C1 segment of cervical spinal cord (tissue), 14 donors: ENCODE measurements around the gene ANKS1B.
A peak's percentile ranks its signal among the peaks of the same experiment; 100 is the strongest.

Experiments
- DNase-seq, 14 donors: peaks; one replicate each; lab custom pipeline; 2025; lab: John Stamatoyannopoulos, UW

The ANKS1B gene

GRCh38 chr12:99875081-99875480, 109.7 kb downstream of the ANKS1B start:
- no peak for DNase-seq

- DNase-seq, result no peak
Measured at GRCh38 chr12:99870085-99870484, 114.7 kb downstream of the ANKS1B start.

DNA sequence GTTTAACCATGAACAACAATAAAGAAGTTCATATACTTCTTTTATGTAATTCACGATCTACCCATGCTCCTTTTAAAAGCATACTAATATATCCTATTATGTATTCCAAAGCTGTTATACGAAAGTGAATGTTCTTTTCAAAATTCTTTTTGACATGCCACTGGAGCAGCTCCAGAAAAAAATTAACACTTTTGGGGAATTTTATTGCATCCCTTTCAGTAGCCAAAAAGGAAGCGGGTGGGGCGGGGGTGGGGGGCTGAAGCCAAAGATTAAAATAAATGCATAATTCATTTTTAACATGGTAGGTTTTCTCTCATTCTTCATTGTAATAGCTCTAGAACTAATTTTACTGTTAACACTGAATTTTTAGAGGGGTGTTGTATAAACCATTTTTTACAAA, 123.0 kb downstream of the ANKS1B start:
- DNase-seq, result no peak

- DNase-seq, result no peak
Measured at GRCh38 chr12:99859126-99859525, 125.6 kb downstream of the ANKS1B start.

- no peak for DNase-seq
Measured at GRCh38 chr12:99852666-99853065, 132.1 kb downstream of the ANKS1B start.

GRCh38 chr12:99847936-99848335, 136.8 kb downstream of the ANKS1B start:
- DNase-seq, result no peak

DNA sequence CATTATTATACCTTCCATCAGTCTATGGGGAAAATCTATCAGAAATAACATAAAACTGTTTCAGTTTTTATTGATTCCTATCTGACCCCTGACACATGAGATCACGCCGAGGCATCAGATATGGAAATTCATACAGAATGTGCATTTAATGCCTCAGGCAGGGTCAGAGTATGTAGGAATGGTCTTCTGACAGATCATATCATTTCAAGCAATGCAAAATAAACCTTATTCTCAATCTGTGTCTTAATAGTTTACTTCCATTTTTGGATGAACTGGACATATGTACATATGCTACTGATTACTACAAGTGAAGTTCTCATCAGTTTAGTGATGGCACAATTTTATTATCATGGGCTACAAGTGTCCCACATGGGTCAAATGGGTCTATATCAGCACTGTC, 150.0 kb downstream of the ANKS1B start:
- no peak for DNase-seq

DNA sequence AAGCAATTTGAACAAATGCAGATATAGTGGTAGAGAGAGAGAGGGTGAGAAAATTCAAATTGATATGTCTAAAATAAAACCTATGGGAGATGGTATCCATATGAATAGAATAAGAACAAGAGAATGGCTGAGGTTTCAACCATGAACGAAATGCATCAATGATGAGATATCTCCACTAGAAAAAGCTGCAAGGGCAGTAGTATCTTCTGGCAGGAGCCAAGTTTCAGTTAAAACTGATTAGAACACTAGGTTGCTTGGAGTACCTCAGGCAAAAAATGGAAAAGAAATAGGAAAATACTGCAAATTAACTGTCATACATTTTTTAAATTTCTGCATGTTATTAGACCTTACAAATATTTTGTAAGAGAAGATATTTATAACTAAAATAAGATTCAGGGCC, 151.3 kb downstream of the ANKS1B start:
- peak in 1 of 14 donors; percentile 22 for DNase-seq

DNA sequence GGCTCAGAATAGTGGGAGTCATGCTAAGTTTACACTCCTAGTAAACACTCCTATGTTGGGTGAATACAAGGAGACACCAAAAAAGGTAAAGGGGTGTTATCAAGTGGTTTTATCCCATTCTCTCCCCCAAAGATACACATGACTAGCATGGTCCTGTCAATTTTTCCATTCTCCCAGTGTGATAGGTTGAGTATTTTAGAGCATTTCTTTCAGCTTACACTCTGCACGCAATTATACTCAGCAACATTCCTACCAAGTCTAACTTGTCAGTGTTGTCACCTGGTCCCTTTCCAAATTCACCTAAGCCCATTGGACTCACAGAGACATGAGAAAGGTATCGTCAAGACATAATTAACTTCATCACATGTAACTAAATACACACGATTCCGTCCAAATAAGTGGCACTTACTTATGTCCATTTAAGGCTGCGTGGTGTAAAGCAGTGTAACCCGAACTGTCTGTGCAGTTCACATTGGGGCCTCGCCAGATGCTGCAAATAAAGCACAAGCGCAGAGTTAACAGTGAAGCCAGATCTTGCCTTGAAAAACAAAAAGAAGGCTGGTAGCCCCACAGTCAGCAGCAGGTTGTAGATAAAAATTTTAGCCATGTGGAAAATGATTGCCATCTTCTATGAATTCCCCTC, 159.7 kb downstream of the ANKS1B start:
- DNase-seq, result no peak

GRCh38 chr12:99822273-99822672, 162.5 kb downstream of the ANKS1B start:
- no peak for DNase-seq

DNA sequence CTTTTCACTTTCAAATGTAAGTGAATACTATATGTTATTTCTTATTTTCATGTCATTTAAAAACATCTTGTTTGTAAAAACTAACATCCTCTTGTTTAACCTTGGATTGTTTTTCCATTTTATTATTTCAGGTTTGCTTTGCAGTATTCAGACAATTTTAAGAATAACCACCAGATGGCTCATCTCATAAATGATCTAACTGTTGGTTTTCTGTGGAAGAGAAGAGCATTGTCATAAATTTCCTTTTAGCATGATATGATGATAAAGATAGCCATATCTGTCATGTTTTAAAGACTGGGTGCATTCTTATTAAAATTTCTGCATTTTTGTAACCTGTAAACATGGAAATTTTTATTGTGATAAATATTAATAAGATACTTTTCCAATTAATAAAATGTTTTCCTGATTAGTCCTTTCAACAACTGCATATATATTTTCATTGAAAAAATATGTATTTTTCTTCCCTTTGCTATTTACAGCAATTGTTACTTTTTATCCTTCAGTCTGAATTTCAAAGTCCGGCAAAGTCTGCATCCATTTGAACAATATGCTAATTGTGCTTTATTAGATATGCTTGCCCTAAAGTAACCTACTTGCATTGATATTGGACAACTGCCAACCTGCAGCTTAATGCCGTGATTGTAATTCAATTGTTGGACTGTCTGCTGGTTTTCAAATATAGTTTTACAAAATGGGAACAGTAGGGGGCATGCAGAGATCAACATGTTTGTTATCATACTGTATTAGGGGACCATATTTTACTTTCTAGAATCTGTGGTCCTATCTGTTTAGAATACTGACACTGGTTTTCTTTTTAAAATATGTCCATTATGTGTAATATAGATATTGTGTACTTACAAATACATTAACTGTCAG, 173.8 kb downstream of the ANKS1B start:
- peak in 2 of 14 donors; percentile 4 to 57 for DNase-seq

GRCh38 chr12:99809909-99810308, 174.8 kb downstream of the ANKS1B start:
- DNase-seq, result no peak

DNA sequence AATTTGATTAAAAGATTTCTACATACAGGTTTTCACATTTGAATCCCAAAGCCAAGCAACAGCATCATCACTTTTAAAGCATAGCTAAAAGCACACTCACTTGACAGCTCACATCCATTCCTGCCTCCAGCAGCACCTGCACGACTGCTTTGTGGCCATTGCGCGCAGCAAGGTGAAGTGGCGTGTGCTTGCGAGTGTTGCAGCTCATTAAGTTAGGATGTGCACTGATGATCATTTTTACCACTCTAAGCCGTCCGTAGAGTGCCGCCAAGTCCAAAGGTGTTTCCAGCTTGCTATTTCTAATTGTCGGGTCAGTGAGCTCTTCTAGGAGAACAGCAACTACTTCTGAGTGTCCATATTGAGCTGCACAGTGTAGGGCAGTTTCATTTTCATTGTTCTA, 178.4 kb downstream of the ANKS1B start:
- DNase-seq, result no peak

DNA sequence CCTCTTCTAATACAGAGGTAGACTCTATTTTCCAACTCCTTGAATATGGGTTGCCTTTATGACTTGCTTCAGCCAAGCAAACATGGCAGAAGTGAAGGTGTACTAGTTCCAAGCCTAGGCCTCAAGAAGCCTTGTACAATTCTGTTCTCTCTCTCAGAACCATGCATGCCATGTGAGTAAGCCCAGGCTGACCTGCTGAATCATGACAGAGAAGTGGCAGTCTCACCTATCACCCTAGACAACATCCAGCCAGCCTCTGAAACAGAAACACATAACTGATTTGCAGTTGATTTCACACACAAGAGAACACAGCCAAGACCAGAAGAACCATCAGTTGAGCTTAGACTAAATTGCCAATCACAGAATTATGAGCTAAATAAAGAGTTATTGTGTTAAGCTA, 180.0 kb downstream of the ANKS1B start:
- no peak for DNase-seq

DNA sequence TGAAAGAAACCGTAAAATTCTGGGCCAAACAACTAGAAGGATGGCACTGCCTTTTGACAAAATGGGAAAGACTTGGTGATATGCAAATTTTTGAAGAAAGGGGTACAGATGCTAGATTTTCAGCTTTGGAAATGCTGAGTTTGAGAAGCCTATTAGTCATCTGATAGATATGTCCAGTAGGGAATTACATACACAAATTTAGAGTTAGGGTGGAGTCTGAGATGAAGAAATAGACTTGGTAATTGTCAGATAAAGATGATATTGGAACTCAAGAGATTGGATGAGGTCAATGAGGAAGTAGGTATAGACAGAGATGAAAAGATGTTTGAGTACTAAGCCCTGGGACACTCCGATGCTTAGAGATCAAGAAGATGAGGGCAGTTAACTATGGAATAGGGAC, 184.1 kb downstream of the ANKS1B start:
- no peak for DNase-seq

- DNase-seq, result peak in 1 of 14 donors; percentile 72
Measured at GRCh38 chr12:99797931-99798330, 186.8 kb downstream of the ANKS1B start.

GRCh38 chr12:99783421-99783820, 201.3 kb downstream of the ANKS1B start:
- DNase-seq, result no peak

- DNase-seq, result no peak
Measured at GRCh38 chr12:99772274-99772673, 212.5 kb downstream of the ANKS1B start.

DNA sequence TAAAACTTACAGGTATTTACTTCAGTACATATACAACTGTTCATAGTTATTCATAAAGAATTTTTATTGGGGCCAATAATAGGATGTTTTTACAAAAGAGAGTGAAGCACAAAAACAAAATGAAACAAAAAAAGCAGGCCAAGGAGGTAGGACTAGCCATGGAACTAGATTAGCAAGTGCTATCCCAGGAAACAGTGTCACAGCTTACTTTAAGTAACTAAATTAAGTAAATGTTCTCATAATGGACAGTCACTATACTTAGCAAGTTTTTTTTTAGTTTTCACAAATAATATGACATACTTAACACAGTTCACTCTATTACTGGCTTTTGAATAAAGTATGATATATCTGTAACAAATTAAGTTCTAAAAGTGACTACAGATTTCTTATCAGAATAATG, 213.1 kb downstream of the ANKS1B start:
- no peak for DNase-seq

GRCh38 chr12:99769396-99769980, 215.2 kb downstream of the ANKS1B start:
- no peak for DNase-seq

DNA sequence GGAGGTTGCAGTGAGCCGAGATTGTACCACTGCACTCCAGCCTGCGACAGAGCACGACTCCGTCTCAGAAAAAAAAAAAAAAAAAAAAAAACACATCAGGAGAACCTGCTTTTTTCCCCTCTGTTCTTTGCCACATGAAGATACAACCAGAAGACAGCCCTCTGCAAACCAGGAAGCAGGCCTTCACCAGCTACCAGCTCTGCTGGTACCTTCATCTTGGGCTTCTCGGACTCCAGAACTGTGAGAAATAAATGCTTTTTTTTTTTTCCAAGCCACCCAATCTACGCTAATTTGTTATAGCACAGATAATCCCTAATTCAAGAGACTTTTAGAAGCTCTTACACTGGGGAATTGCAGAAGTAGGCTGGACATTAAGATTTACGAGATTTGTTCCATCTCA, 216.0 kb downstream of the ANKS1B start:
- no peak for DNase-seq

GRCh38 chr12:99767809-99768208, 216.9 kb downstream of the ANKS1B start:
- peak in 1 of 14 donors; percentile 41 for DNase-seq

DNA sequence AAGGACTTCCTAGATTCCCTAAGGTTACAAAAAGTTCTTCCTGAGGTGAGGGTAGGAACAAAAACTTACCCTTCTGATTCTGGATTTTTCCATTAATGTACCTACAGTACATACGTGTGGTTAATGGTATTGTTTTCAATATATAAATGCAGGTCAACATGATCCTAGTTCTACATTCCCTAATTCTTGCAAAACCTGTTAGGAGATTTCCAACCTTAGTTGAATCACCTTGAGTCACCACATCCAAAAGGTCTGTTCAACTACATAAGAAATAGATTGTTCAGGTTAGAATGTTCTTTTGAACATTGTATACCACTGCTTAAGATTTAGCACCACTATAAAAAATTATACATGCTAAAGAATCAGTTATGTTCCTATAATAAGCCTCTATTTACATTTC, 218.3 kb downstream of the ANKS1B start:
- DNase-seq, result no peak
